ENCODE measurements around the gene CYP26B1. TPM values are rescaled to one million over a fixed set of nuclear protein-coding genes. Genes with fewer than 3 reads are reported as not detected.

CYP26B1 gene
- total RNA-seq, 1 experiment from 2014 or later: 1.7 TPM

DNA sequence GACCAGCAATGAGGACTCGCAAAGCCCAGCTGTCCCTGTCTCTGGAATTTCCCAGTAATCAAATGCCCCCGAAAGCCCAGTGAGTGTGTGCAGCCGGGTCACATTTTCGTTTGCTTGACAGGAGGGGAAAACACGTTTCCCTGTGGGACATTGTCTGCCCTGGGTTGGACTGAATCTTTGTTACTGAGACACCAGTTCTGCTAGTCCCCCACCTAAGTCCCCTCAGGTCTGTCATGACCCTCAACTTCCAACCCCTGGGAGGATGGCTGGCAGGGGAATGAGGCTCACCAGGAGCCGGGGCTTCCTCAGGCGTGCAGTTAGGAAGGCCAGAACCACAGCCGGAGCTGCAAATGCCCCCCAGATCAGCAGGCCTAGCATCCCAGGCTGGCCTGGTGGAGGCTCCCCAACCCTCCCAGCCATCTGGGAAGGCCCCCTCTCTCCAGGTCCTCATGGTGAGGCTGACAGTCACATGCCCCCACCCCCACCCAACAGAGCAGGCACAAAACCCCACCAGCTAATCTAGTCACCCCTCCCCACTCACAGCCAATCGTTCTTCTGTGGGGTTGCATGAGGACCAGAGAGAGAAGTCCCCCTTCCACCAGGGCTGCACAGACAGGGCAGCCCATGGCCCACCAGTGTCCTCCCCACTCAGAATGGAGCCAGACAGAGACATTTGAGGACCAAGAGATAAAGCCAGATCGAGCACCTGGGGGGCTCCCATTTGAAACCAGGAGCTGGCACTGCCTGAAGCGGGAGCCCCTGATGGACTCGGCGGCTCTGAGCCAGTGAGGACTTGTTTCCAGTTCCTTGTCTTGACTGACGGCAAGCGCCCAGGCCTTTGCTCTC is 33.6 kb downstream of the CYP26B1 start:
- no peaks in the 10 kb centered on the region for H3K36me3 Mint-ChIP-seq (ENCODE audit: insufficient read depth, unreplicated experiment)
- H3K27me3 Mint-ChIP-seq (ENCODE audit: insufficient read depth, unreplicated experiment): peaks cover 4% of the 10 kb centered on the region
- peaks cover 17% of the 10 kb centered on the region for H3K9me3 Mint-ChIP-seq (ENCODE audit: unreplicated experiment)
- no TSS peak for BruUV-seq (replicated peaks)
- DNase-seq: no peak
- H3K4me1 Mint-ChIP-seq (ENCODE audit: low read depth, unreplicated experiment): no peaks in the 10 kb centered on the region
- Histone ChIP-seq H3K4me1 (peaks cover 14% of the 10 kb centered on the region), H3K4me3 (ENCODE audit: low read depth, low read length) (no peak overlapping the region), H3K9me3 (no peaks in the 10 kb centered on the region), H3K36me3 (ENCODE audit: control insufficient read depth, insufficient read depth, low read length) (no peaks in the 10 kb centered on the region), H3K27me3 (replicated peaks; ENCODE audit: control insufficient read depth, insufficient read depth, low read length) (no peaks in the 10 kb centered on the region)
- no peak overlapping the region for H3K27ac Mint-ChIP-seq (ENCODE audit: unreplicated experiment)
- TF ChIP-seq CTCF (IDR thresholded peaks at IDR 0.05; ENCODE audit: insufficient read depth in 1 of 2, low read depth in 1 of 2, low read length in 1 of 2, severe bottlenecking in 1 of 2, unreplicated experiment in 1 of 2): no peak
- intact Hi-C loops (cut with micrococcal nuclease; ENCODE audit: unreplicated experiment): no loop called here
- ChIA-PET POLR2A (interaction anchor here (0.7 kb wide), 1 partner anchor 31 kb away, joined by 3 read pairs; no protein-coding TSS in a partner anchor), CTCF (interaction anchor here (1.2 kb wide), 1 partner anchor 189 kb away, joined by 5 read pairs; no protein-coding TSS in a partner anchor)
- H3K4me3 Mint-ChIP-seq (ENCODE audit: unreplicated experiment): no peak overlapping the region

DNA sequence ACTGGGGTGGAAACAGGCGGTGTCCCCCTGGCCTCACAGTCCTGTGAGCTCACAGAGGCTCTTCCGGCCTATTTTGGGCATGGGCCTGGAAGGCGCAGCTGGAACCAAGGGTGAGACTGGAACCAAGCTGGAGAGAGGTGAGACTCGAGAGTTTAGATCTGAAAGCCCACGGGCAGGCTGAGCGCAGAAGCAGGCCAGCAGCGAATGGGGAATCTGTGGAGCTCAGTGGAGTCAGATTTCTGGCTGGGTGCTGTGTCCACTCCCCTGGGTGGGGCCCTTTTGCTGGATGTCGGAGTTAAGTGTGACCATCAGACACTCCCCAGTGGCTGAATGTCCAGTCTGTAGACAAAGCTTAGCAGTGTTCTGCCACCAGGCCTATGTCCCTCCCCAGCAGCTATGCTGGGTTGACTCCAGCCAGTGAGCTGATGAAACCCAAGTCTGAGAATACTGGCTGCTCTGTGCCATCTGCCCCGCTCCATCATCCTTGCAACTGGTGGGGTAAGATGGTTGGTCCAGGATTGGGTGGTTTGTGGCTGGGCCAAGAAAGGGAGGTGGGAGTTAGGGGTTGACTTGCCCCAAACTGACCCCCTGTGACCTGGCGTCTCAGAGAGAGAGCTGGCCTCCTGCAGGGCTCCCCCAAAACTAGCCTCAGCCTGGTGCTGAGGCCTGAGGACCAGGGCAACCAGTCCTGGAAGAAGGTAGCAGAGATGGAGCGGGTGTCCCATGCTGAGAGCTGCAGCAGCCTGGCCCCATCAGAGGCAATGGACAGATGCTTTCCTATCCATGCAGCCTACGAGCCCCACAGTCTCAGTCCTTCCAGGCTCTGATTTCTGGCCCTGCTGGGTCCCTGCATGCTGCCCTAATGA is 34.4 kb downstream of the CYP26B1 start:
- no peaks in the 10 kb centered on the region for H3K27me3 ChIP-seq (replicated peaks; ENCODE audit: control insufficient read depth, insufficient read depth, low read length)
- peaks cover 14% of the 10 kb centered on the region for H3K4me1 ChIP-seq
- DNase-seq: no peak
- H3K4me3 Mint-ChIP-seq (ENCODE audit: unreplicated experiment): no peak overlapping the region
- intact Hi-C loops (cut with micrococcal nuclease; ENCODE audit: unreplicated experiment): no loop called here
- no peaks in the 10 kb centered on the region for H3K36me3 ChIP-seq (ENCODE audit: control insufficient read depth, insufficient read depth, low read length)
- H3K27me3 Mint-ChIP-seq (ENCODE audit: insufficient read depth, unreplicated experiment): peaks cover 10% of the 10 kb centered on the region
- CTCF ChIA-PET: no interaction called here
- H3K4me1 Mint-ChIP-seq (ENCODE audit: low read depth, unreplicated experiment): no peaks in the 10 kb centered on the region
- POLR2A ChIA-PET: no interaction called here
- no peaks in the 10 kb centered on the region for H3K36me3 Mint-ChIP-seq (ENCODE audit: insufficient read depth, unreplicated experiment)
- H3K4me3 ChIP-seq (ENCODE audit: low read depth, low read length): no peak overlapping the region
- H3K27ac Mint-ChIP-seq (ENCODE audit: unreplicated experiment): no peak overlapping the region
- no peaks in the 10 kb centered on the region for H3K9me3 ChIP-seq
- TF ChIP-seq CTCF (IDR thresholded peaks at IDR 0.05; ENCODE audit: insufficient read depth in 1 of 2, low read depth in 1 of 2, low read length in 1 of 2, severe bottlenecking in 1 of 2, unreplicated experiment in 1 of 2): no peak
- no TSS peak for BruUV-seq (replicated peaks)
- peaks cover 9% of the 10 kb centered on the region for H3K9me3 Mint-ChIP-seq (ENCODE audit: unreplicated experiment)

DNA sequence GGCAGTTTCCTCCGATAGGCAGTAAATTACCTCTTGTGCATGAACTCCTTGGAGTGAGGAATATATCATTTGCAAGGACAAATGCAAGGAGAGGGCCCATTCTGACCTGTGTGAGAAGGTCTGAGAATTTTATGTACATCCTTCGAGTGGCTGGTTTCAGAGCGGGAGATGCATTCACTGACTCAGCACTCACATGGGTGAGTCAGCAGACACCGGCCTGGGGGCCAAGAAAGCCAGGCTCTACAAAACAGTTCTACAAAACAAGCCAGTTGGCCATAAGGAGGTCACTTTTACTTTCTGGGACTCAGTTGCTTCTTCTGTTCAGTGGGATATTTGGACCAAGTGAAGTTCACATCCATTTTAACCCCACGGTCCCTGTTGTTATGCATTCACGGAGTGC is 35.3 kb downstream of the CYP26B1 start:
- H3K4me1 ChIP-seq: peaks cover 14% of the 10 kb centered on the region
- H3K4me1 Mint-ChIP-seq (ENCODE audit: low read depth, unreplicated experiment): no peaks in the 10 kb centered on the region
- H3K4me3 ChIP-seq (ENCODE audit: low read depth, low read length): no peak overlapping the region
- intact Hi-C loops (cut with micrococcal nuclease; ENCODE audit: unreplicated experiment): no loop called here
- no peak for TF ChIP-seq CTCF (IDR thresholded peaks at IDR 0.05; ENCODE audit: insufficient read depth in 1 of 2, low read depth in 1 of 2, low read length in 1 of 2, severe bottlenecking in 1 of 2, unreplicated experiment in 1 of 2)
- ChIA-PET CTCF (no interaction called here), POLR2A (no interaction called here)
- no peaks in the 10 kb centered on the region for H3K9me3 ChIP-seq
- H3K4me3 Mint-ChIP-seq (ENCODE audit: unreplicated experiment): no peak overlapping the region
- no peak overlapping the region for H3K27ac Mint-ChIP-seq (ENCODE audit: unreplicated experiment)
- peaks cover 12% of the 10 kb centered on the region for H3K27me3 Mint-ChIP-seq (ENCODE audit: insufficient read depth, unreplicated experiment)
- H3K36me3 ChIP-seq (ENCODE audit: control insufficient read depth, insufficient read depth, low read length): no peaks in the 10 kb centered on the region
- DNase-seq: no peak
- BruUV-seq (replicated peaks): no TSS peak
- H3K9me3 Mint-ChIP-seq (ENCODE audit: unreplicated experiment): peaks cover 9% of the 10 kb centered on the region
- no peaks in the 10 kb centered on the region for H3K27me3 ChIP-seq (replicated peaks; ENCODE audit: control insufficient read depth, insufficient read depth, low read length)
- H3K36me3 Mint-ChIP-seq (ENCODE audit: insufficient read depth, unreplicated experiment): no peaks in the 10 kb centered on the region
